H1 (cell line): ENCODE data around the gene TNS1.

Experiments
- CBX5 ChIP-seq: fragments of 300-800, 300-1000 bp; sonication (generic); IDR thresholded peaks from 2 replicates; pipeline ENCODE4 v1.7.1; 2016; ENCODE audit warnings: antibody characterized with exemption, low read length, low read depth
- POLR2A ChIP-seq, 2 experiments: IDR thresholded peaks; 1 replicate in 1 of 2; 2 replicates in 1 of 2; pipeline ENCODE4 v1.6.1; 2011; ENCODE audit warnings: low read depth in 2 of 2, low read length in 2 of 2, mild to moderate bottlenecking in 2 of 2; ENCODE audit errors: control extremely low read depth in 1 of 2
- RFX5 ChIP-seq: IDR thresholded peaks from 2 replicates; pipeline ENCODE4 v1.6.1; 2011; ENCODE audit warnings: low read depth, low read length, improper control_type of control experiment, borderline replicate concordance
- TF ChIP-seq, protein P1 (sequence below), 3 experiments: IDR thresholded peaks; 1 replicate in 2 of 3; 2 replicates in 1 of 3; pipeline versions ENCODE4 v1.5.1 to v1.6.1; 2011; ENCODE audit warnings: low read length in 3 of 3, mild to moderate bottlenecking in 3 of 3, inconsistent platforms in 2 of 3, low read depth in 1 of 3, moderate library complexity in 1 of 3; ENCODE audit not compliant: insufficient read depth in 1 of 3; ENCODE audit errors: control extremely low read depth in 1 of 3
- TF ChIP-seq, protein P2 (sequence below): IDR thresholded peaks from 2 replicates; pipeline ENCODE4 v1.6.1; 2012; ENCODE audit warnings: low read length, inconsistent platforms

DNA sequence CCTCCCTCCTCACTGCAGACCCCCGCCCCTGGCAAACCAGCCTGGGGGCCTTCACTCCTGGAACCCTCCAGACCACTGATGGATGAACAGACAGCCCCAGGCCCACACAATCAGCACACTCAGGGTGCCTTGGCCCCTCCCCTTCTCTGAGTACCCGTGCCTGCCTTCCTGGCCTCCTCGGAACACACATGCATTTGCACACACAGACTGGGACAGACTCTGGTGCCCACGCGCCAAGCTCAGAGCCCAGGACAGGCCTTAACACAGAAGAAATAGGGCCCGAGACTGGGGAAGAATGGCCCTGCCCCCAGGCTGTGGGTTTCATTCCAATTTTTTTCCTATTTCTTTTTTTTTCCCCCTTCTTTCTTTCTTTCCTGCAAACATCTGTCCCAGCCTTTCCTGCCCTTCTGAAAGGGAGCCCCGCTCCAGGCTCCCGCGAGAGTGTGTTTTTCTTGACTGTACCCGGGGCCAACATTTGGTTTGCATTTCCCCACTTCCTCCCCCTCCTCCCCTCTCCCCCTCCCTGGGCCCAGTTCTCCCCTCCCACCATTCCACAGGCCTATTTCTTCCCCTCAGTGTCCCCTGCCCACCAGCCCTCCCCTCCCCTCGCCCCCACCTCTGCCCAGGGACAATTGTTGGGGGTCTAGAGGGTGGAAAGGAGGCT, 618 bp upstream of the TNS1 start:
- TF ChIP-seq RFX5 (no peak), POLR2A (IDR thresholded peaks at IDR 0.05; ENCODE audit: control extremely low read depth in 1 of 2, low read depth in 2 of 2, low read length in 2 of 2) (no peak), CBX5 (no peak)
- TF ChIP-seq, protein P1, sequence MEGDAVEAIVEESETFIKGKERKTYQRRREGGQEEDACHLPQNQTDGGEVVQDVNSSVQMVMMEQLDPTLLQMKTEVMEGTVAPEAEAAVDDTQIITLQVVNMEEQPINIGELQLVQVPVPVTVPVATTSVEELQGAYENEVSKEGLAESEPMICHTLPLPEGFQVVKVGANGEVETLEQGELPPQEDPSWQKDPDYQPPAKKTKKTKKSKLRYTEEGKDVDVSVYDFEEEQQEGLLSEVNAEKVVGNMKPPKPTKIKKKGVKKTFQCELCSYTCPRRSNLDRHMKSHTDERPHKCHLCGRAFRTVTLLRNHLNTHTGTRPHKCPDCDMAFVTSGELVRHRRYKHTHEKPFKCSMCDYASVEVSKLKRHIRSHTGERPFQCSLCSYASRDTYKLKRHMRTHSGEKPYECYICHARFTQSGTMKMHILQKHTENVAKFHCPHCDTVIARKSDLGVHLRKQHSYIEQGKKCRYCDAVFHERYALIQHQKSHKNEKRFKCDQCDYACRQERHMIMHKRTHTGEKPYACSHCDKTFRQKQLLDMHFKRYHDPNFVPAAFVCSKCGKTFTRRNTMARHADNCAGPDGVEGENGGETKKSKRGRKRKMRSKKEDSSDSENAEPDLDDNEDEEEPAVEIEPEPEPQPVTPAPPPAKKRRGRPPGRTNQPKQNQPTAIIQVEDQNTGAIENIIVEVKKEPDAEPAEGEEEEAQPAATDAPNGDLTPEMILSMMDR (IDR thresholded peaks at IDR 0.05; ENCODE audit: control extremely low read depth in 1 of 3, insufficient read depth in 1 of 3, low read depth in 1 of 3, low read length in 3 of 3), result no peak
- TF ChIP-seq, protein P2, sequence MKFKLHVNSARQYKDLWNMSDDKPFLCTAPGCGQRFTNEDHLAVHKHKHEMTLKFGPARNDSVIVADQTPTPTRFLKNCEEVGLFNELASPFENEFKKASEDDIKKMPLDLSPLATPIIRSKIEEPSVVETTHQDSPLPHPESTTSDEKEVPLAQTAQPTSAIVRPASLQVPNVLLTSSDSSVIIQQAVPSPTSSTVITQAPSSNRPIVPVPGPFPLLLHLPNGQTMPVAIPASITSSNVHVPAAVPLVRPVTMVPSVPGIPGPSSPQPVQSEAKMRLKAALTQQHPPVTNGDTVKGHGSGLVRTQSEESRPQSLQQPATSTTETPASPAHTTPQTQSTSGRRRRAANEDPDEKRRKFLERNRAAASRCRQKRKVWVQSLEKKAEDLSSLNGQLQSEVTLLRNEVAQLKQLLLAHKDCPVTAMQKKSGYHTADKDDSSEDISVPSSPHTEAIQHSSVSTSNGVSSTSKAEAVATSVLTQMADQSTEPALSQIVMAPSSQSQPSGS, result no peak
